HepG2 (cell line): ENCODE results near the gene CEL. TPM values are rescaled to one million over a fixed set of nuclear protein-coding genes. Genes with fewer than 3 reads are reported as not detected.

Experiments
- ATAC-seq: fragments of 200-7000 bp; cut with Tn5 transposase; 3 replicates; pipeline ENCODE4 v1.9.1; 2020; ENCODE audit warnings: mild to moderate bottlenecking, moderate library complexity
- BruUV-seq: library from RNA; stranded (reverse); fragments of 400-500 nt; replicated peaks from 2 replicates; lab custom pipeline; 2021; lab: Mats Ljungman, UMichigan
- CTCF ChIA-PET: fragments of 300-600 bp; formaldehyde crosslinking; extraction: SDS; loops from one replicate; lab custom pipeline; 2021; ENCODE audit warnings: low total read pairs, inconsistent platforms, low intra/inter-chr PET ratio; lab: Yijun Ruan, JAX
- POLR2A ChIA-PET: fragments of 350-600 bp; sonication (Branson Sonifier 250); formaldehyde crosslinking; loops from one replicate; lab custom pipeline; 2020; ENCODE audit warnings: antibody characterized with exemption, inconsistent platforms; lab: Yijun Ruan, JAX
- DNase-seq: peaks from one replicate; pipeline ENCODE4 v3.0.0-alpha.2; 2015; ENCODE audit warnings: low spot score
- FAIRE-seq: peaks from 3 replicates; lab custom pipeline; 2011; peaks lifted over from hg19 to GRCh38; lab: Jason Lieb, UNC
- H2AFZ ChIP-seq: one replicate; pipeline ENCODE4 v1.6.1; 2011; ENCODE audit warnings: low read length, inconsistent platforms
- H3K27ac ChIP-seq: fragments of 300-600 bp; 3 replicates; pipeline ENCODE4 v1.8.0; 2011; ENCODE audit warnings: mixed run types, mild to moderate bottlenecking, mixed read lengths, low read length, inconsistent platforms; ENCODE audit not compliant: insufficient read depth; ENCODE audit errors: extremely low read length
- H3K27me3 ChIP-seq, 2 experiments: fragments of 200-600 bp in 1 of 2; 2 replicates in 1 of 2; 3 replicates in 1 of 2; pipeline versions ENCODE4 v1.6.0 to v1.8.0; 2011; ENCODE audit warnings: low read length in 2 of 2, mild to moderate bottlenecking in 2 of 2, moderate library complexity in 2 of 2, inconsistent platforms in 1 of 2; ENCODE audit not compliant: insufficient read depth in 2 of 2, control insufficient read depth in 1 of 2
- H3K36me3 ChIP-seq, 2 experiments: fragments of 200-600 bp in 1 of 2; replicated peaks in 1 of 2; 2 replicates in 1 of 2; 3 replicates in 1 of 2; pipeline versions ENCODE4 v1.5.1 to v1.8.0; 2011; ENCODE audit warnings: low read length in 2 of 2, inconsistent platforms in 1 of 2; ENCODE audit not compliant: insufficient read depth in 2 of 2, control insufficient read depth in 1 of 2
- H3K4me1 ChIP-seq: 2 replicates; pipeline ENCODE4 v1.5.1; 2012; ENCODE audit warnings: low read length, inconsistent platforms; ENCODE audit not compliant: insufficient read depth
- H3K4me2 ChIP-seq: 2 replicates; pipeline ENCODE4 v1.6.0; 2011; ENCODE audit warnings: low read depth, low read length, inconsistent platforms
- H3K4me3 ChIP-seq, 3 experiments: fragments of 200-600 bp in 1 of 3; sonication (generic), shearing (Covaris generic) in 1 of 3; replicated peaks in 1 of 3; 2 replicates each; pipeline ENCODE4 v1.5.1; 2011 to 2016; ENCODE audit warnings: low read length in 3 of 3, inconsistent platforms in 2 of 3, low read depth in 2 of 3, mild to moderate bottlenecking in 2 of 3, control low read depth in 1 of 3, mixed read lengths in 1 of 3; ENCODE audit not compliant: insufficient read depth in 1 of 3
- H3K79me2 ChIP-seq: one replicate; pipeline ENCODE4 v1.6.1; 2011; ENCODE audit warnings: low read length, inconsistent platforms; ENCODE audit not compliant: insufficient read depth
- H3K9ac ChIP-seq: 2 replicates; pipeline ENCODE4 v1.6.0; 2011; ENCODE audit warnings: mild to moderate bottlenecking, low read depth, low read length, inconsistent platforms; ENCODE audit not compliant: insufficient read depth
- H3K9me3 ChIP-seq: 2 replicates; pipeline ENCODE4 v1.5.1; 2012; ENCODE audit warnings: mild to moderate bottlenecking, low read length
- H4K20me1 ChIP-seq: 2 replicates; pipeline ENCODE4 v1.6.0; 2011; ENCODE audit warnings: inconsistent platforms, mild to moderate bottlenecking, low read length, moderate library complexity; ENCODE audit not compliant: insufficient read depth
- FIP1L1 ChIP-seq: fragments of 200-400 bp; formaldehyde crosslinking; IDR thresholded peaks from 2 replicates; pipeline ENCODE4 v1.6.1; 2018; ENCODE audit warnings: low read depth, mild to moderate bottlenecking, low read length, moderate library complexity, borderline replicate concordance; ENCODE audit not compliant: insufficient read depth
- GABPA ChIP-seq, 2 experiments: IDR thresholded peaks; 2 replicates each; pipeline ENCODE4 v1.6.1; 2011 to 2016; ENCODE audit warnings: low read depth in 2 of 2, low read length in 1 of 2, missing biosample characterization in 1 of 2, missing genetic modification characterization in 1 of 2
- SMC3 ChIP-seq: IDR thresholded peaks from 2 replicates; pipeline ENCODE4 v1.6.1; 2011; ENCODE audit warnings: low read length, improper control_type of control experiment
- ZNF558 ChIP-seq: sonication (generic); formaldehyde crosslinking; IDR thresholded peaks from 2 replicates; pipeline ENCODE4 v1.9.0; 2022; ENCODE audit warnings: mild to moderate bottlenecking, missing genetic modification reagents, borderline replicate concordance
- WGBS: methylation state at CpG from one replicate; pipeline ENCODE4 v1.1.6; 2017; ENCODE audit warnings: low lambda C conversion rate; 5-methylcytosine and 5-hydroxymethylcytosine counted together
- in situ Hi-C: cut with HindIII; loops from 2 replicates; pipeline ENCODE4 v1.10.0; 2017; ENCODE audit warnings: low pct_unique_long_range_greater_than_20kb; ENCODE audit not compliant: extremely low pct_ligation_motif_present
- intact Hi-C: fragments of 100-400 bp; cut with micrococcal nuclease; formaldehyde crosslinking; loops from one replicate; pipeline ENCODE4 v1.10.0; 2022; ENCODE audit not compliant: unreplicated experiment
- polyA plus RNA-seq, 8 experiments: library from polyadenylated mRNA; depleted of rRNA in 3 of 8; stranded (reverse) in 7 of 8; unstranded in 1 of 8; fragments of >200 nt; fragmentation: Illumina TruSeq in 4 of 8; extraction: Trizol in 4 of 8; gene quantifications; 2 replicates each; pipeline versions ENCODE4 v1.2.1 to v1.2.3, GENCODE V29; 2011 to 2016; ENCODE audit warnings: low read depth in 4 of 8, missing spikeins in 1 of 8, mixed read lengths in 1 of 8; ENCODE audit not compliant: insufficient read depth in 1 of 8
- total RNA-seq, 5 experiments: library from RNA; depleted of rRNA; stranded (reverse); fragments of >200 nt; fragmentation: Illumina TruSeq; extraction: Trizol; gene quantifications; 2 replicates each; pipeline ENCODE4 v1.2.3, GENCODE V29; 2016; ENCODE audit warnings: low read depth in 1 of 5
- TF ChIP-seq, protein P1 (sequence below): sonication (generic); formaldehyde crosslinking; IDR thresholded peaks from 2 replicates; pipeline ENCODE4 v1.8.0; 2022; ENCODE audit warnings: mild to moderate bottlenecking, missing genetic modification reagents, moderate library complexity
- TF ChIP-seq, protein P2 (sequence below): sonication (generic); formaldehyde crosslinking; IDR thresholded peaks from 2 replicates; pipeline ENCODE4 v1.5.0; 2020; ENCODE audit warnings: missing genetic modification reagents
- TF ChIP-seq, protein P3 (sequence below): sonication (generic); formaldehyde crosslinking; conservative IDR thresholded peaks from 2 replicates; pipeline ENCODE4 v1.4.0; 2020; ENCODE audit warnings: missing genetic modification reagents

The CEL gene
- total and polyA plus RNA-seq, 2 of the 13 experiments (the other 11 are each of a cell fraction or from before 2014, with no cell fraction given): 0.63 to 1.5 TPM

DNA sequence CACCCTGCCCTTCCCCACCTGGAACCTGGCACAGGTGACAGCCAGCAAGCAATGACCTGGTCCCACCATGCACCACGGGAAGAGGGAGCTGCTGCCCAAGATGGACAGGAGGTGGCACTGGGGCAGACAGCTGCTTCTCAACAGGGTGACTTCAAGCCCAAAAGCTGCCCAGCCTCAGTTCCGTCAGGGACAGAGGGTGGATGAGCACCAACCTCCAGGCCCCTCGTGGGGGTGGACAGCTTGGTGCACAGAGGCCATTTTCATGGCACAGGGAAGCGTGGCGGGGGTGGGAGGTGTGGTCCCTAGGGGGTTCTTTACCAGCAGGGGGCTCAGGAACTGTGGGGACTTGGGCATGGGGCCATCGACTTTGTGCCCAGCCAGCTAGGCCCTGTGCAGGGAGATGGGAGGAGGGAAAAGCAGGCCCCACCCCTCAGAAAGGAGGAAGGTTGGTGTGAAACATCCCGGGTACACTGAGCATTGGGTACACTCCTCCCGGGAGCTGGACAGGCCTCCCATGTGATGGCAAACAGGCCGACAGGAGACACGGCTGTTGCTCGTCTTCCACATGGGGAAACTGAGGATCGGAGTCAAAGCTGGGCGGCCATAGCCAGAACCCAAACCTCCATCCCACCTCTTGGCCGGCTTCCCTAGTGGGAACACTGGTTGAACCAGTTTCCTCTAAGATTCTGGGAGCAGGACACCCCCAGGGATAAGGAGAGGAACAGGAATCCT is 1.9 kb downstream of the CEL start:
- H3K4me3 ChIP-seq: no peak overlapping the region
- peaks cover 33% of the 10 kb centered on the region for H3K4me1 ChIP-seq
- FAIRE-seq: no peak
- no peak overlapping the region for H3K9ac ChIP-seq
- in situ Hi-C loops: no loop called here
- WGBS: 95% methylated on average over 8 of the region's 14 CpGs
- peaks cover 0 to 1% of the 10 kb centered on the region in 2 experiments; a peak in 1 of 5 replicates for H3K36me3 ChIP-seq
- no peak overlapping the region for H3K27ac ChIP-seq
- no peaks in the 10 kb centered on the region for H3K27me3 ChIP-seq
- H2AFZ ChIP-seq: no peak overlapping the region
- ATAC-seq: no peak
- no peaks in the 10 kb centered on the region for H4K20me1 ChIP-seq
- no peaks in the 10 kb centered on the region for H3K9me3 ChIP-seq
- POLR2A ChIA-PET: interaction anchor here (1.0 kb wide), 1 partner anchor 33 kb away, joined by 3 read pairs; the partner anchor contains the start of gene GTF3C5
- no peaks in the 10 kb centered on the region for H3K79me2 ChIP-seq
- CTCF ChIA-PET: no interaction called here
- no peak overlapping the region for H3K4me2 ChIP-seq
- intact Hi-C loops: no loop called here
- TF ChIP-seq FIP1L1: no peak
- TF ChIP-seq, protein P1, sequence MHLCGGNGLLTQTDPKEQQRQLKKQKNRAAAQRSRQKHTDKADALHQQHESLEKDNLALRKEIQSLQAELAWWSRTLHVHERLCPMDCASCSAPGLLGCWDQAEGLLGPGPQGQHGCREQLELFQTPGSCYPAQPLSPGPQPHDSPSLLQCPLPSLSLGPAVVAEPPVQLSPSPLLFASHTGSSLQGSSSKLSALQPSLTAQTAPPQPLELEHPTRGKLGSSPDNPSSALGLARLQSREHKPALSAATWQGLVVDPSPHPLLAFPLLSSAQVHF (CRISPR knock-in tag): no peak
- no peak for TF ChIP-seq SMC3
- TF ChIP-seq, protein P2, sequence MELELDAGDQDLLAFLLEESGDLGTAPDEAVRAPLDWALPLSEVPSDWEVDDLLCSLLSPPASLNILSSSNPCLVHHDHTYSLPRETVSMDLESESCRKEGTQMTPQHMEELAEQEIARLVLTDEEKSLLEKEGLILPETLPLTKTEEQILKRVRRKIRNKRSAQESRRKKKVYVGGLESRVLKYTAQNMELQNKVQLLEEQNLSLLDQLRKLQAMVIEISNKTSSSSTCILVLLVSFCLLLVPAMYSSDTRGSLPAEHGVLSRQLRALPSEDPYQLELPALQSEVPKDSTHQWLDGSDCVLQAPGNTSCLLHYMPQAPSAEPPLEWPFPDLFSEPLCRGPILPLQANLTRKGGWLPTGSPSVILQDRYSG (CRISPR knock-in tag): no peak
- 0 out of 2 replicates have a peak, but pooled peaks have one; percentile 10 for TF ChIP-seq GABPA (IDR thresholded peaks at IDR 0.05; ENCODE audit: low read depth, low read length)
- TF ChIP-seq GABPA (CRISPR knock-in tag; IDR thresholded peaks at IDR 0.05; ENCODE audit: low read depth): no peak
- TF ChIP-seq, protein P3, sequence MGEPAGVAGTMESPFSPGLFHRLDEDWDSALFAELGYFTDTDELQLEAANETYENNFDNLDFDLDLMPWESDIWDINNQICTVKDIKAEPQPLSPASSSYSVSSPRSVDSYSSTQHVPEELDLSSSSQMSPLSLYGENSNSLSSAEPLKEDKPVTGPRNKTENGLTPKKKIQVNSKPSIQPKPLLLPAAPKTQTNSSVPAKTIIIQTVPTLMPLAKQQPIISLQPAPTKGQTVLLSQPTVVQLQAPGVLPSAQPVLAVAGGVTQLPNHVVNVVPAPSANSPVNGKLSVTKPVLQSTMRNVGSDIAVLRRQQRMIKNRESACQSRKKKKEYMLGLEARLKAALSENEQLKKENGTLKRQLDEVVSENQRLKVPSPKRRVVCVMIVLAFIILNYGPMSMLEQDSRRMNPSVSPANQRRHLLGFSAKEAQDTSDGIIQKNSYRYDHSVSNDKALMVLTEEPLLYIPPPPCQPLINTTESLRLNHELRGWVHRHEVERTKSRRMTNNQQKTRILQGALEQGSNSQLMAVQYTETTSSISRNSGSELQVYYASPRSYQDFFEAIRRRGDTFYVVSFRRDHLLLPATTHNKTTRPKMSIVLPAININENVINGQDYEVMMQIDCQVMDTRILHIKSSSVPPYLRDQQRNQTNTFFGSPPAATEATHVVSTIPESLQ (CRISPR knock-in tag): no peak
- no peak for TF ChIP-seq ZNF558 (CRISPR knock-in tag)
- DNase-seq: no peak
- no TSS peak for BruUV-seq
